Measurements from ENCODE around the gene ASPHD2.

ASPHD2 gene

DNA sequence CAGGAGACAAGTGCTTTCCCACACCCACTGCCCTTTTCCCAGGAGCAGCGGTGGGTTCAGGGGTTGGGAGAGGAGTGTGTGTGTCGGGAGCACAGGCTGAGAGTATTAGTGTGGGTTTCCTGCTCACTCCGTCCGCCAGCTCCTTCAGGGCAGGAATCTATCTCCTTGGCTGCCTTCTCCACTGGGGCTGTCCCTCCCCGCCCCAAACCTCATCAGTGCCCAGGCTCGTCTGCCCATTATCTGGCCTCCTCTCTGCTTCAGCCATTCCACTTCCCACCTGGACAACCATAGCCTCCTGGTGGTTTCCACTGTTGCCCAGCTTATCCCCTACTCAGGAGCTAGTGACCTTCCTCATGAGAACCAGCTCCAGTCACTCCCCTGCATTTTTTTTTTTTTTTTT, 19.9 kb downstream of the ASPHD2 start:
- Histone ChIP-seq H2BK12ac (ENCODE audit: low read length) (no peak overlapping the region), H3K27me3 (ENCODE audit: control insufficient read depth in 3 of 3, insufficient read depth in 3 of 3, low read depth in 1 of 3, low read length in 3 of 3) (no peaks in the 10 kb centered on the region), H3K9ac (ENCODE audit: low read depth, low read length, poor library complexity) (no peak overlapping the region), H2BK15ac (ENCODE audit: low read length) (no peak overlapping the region), H3K9me3 (replicated peaks in 1 of 2; ENCODE audit: control insufficient read depth in 2 of 2, insufficient read depth in 1 of 2, low read depth in 1 of 2, low read length in 2 of 2) (peaks cover 0 to 2% of the 10 kb centered on the region in 2 donors), H2BK120ac (ENCODE audit: low read depth, low read length) (no peak overlapping the region), H3K18ac (ENCODE audit: low read length) (peak overlapping the region; percentile 42), H3K4ac (ENCODE audit: low read length) (no peak overlapping the region), H3K4me2 (ENCODE audit: insufficient read depth, low read length, poor library complexity, severe bottlenecking) (no peak overlapping the region), H3K79me1 (ENCODE audit: low read depth, low read length) (no peaks in the 10 kb centered on the region), H2AK5ac (ENCODE audit: low read depth, low read length) (no peak overlapping the region), H4K91ac (ENCODE audit: low read depth, low read length, poor library complexity) (no peak overlapping the region), H3K4me1 (ENCODE audit: control insufficient read depth in 2 of 2, insufficient read depth in 1 of 2, low read depth in 1 of 2, low read length in 2 of 2) (no peaks in the 10 kb centered on the region), H3K14ac (ENCODE audit: low read length) (no peak overlapping the region), H4K8ac (ENCODE audit: low read depth, low read length) (no peak overlapping the region), H3K4me3 (ENCODE audit: low read length in 2 of 2) (no peak overlapping the region), H3K23ac (ENCODE audit: low read depth, low read length, poor library complexity) (no peak overlapping the region), H2AFZ (ENCODE audit: low read length) (no peak overlapping the region), H3K36me3 (replicated peaks in 1 of 2; ENCODE audit: control insufficient read depth in 2 of 2, insufficient read depth in 2 of 2, low read length in 2 of 2) (peaks cover 21 to 44% of the 10 kb centered on the region in 2 donors), H2BK5ac (ENCODE audit: low read length) (no peak overlapping the region), H3K27ac (replicated peaks; ENCODE audit: low read length) (no peak overlapping the region)
- no peak for DNase-seq (ENCODE audit: low spot score)
- no CpG with 5 or more reads among the region's 6 CpGs for WGBS, 2 donors (ENCODE audit: extremely low coverage in 2 of 2, insufficient read length in 2 of 2, insufficient replicate concordance in 1 of 2)

DNA sequence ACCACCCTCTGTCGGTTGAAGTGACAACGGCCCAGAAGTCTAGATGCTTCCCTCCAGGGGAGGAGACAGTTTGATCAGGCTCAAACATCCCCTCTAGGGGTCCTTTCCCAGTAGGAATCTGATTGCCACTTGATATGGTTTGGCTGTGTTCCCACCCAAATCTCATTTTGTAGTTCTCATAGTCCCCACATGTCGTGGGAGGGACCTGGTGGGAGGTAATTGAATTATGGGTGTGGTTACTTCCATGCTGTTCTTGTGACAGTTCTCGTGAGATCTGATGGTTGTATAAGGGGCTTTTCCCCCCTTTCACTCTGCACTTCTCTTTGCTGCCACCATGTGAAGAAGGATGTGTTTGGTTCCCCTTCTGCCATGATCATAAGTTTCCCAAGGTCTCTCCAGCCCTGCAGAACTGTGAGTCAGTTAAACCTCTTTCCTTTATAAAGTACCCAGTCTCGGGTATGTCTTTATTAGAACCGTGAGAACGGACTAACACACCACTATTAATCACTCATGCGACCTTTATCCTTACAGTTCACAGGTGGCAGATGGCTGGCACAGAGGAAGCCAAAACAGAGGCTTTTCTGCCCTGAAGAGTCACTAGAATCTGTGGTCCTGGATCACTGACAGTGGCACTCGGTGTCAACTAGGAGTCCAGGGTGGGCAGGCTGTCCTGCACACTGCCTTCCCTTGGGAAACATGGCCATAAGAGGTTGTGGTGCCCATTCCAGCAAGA, 21.6 kb downstream of the ASPHD2 start:
- no peaks in the 10 kb centered on the region for H3K79me1 ChIP-seq (ENCODE audit: low read depth, low read length)
- H3K4ac ChIP-seq (ENCODE audit: low read length) = no peak overlapping the region
- no peak overlapping the region for H3K4me2 ChIP-seq (ENCODE audit: insufficient read depth, low read length, poor library complexity, severe bottlenecking)
- H2BK15ac ChIP-seq (ENCODE audit: low read length) = no peak overlapping the region
- no peak overlapping the region for H3K14ac ChIP-seq (ENCODE audit: low read length)
- H3K18ac ChIP-seq (ENCODE audit: low read length) = no peak overlapping the region
- no peak overlapping the region for H2BK5ac ChIP-seq (ENCODE audit: low read length)
- no peaks in the 10 kb centered on the region for H3K27me3 ChIP-seq (ENCODE audit: control insufficient read depth in 3 of 3, insufficient read depth in 3 of 3, low read depth in 1 of 3, low read length in 3 of 3)
- no peak overlapping the region for H2BK12ac ChIP-seq (ENCODE audit: low read length)
- peaks cover 0 to 2% of the 10 kb centered on the region in 2 donors for H3K9me3 ChIP-seq (replicated peaks in 1 of 2; ENCODE audit: control insufficient read depth in 2 of 2, insufficient read depth in 1 of 2, low read depth in 1 of 2, low read length in 2 of 2)
- H2AK5ac ChIP-seq (ENCODE audit: low read depth, low read length) = no peak overlapping the region
- H4K8ac ChIP-seq (ENCODE audit: low read depth, low read length) = no peak overlapping the region
- H3K4me3 ChIP-seq (ENCODE audit: low read length in 2 of 2) = no peak overlapping the region
- no peak overlapping the region for H4K91ac ChIP-seq (ENCODE audit: low read depth, low read length, poor library complexity)
- no peak for DNase-seq (ENCODE audit: low spot score)
- no peaks in the 10 kb centered on the region for H3K4me1 ChIP-seq (ENCODE audit: control insufficient read depth in 2 of 2, insufficient read depth in 1 of 2, low read depth in 1 of 2, low read length in 2 of 2)
- H3K23ac ChIP-seq (ENCODE audit: low read depth, low read length, poor library complexity) = no peak overlapping the region
- no peak overlapping the region for H2BK120ac ChIP-seq (ENCODE audit: low read depth, low read length)
- H3K27ac ChIP-seq (replicated peaks; ENCODE audit: low read length) = no peak overlapping the region
- peaks cover 23 to 49% of the 10 kb centered on the region in 2 donors for H3K36me3 ChIP-seq (replicated peaks in 1 of 2; ENCODE audit: control insufficient read depth in 2 of 2, insufficient read depth in 2 of 2, low read length in 2 of 2)
- H3K9ac ChIP-seq (ENCODE audit: low read depth, low read length, poor library complexity) = no peak overlapping the region
- H2AFZ ChIP-seq (ENCODE audit: low read length) = no peak overlapping the region
- WGBS, 2 donors (ENCODE audit: extremely low coverage in 2 of 2, insufficient read length in 2 of 2, insufficient replicate concordance in 1 of 2) = no CpG with 5 or more reads among the region's 9 CpGs

DNA sequence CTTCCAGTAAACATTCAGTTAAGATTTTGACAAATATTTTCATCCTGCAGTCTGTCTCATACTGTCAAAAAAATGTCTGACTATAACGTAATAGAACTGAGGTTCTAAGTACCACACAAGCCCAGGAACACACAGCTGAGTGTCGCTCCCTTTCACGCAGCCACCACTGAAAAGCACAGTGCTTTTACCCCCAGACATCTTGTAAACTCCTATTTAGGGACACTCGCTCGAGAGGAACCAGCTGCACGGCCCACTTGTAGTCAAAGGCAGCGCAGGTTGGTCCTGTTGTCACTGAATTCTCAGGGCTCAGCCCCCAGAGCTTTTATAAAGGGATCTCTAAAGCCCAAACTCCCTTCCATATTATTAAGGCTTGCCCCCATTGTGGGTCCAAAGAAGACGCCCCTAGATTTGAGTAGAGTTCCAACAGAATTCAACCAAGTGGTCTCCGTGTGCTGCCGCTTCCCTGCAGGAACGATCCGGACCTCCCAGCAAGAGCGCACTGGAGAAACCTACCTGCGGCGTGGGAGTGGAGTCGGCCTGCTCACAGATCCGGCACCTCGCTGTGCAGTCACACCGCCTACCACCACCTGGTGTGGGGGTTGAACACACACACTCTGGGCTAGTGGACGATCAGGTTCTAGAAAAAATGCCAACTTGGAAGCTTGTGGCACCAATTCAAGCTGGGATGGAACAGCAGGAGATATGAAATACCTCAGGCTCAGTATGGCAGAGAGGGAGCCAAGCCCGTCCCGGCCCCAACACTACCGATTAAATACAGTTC, 23.4 kb downstream of the ASPHD2 start:
- Histone ChIP-seq H2BK12ac (ENCODE audit: low read length) (no peak overlapping the region), H2BK5ac (ENCODE audit: low read length) (no peak overlapping the region), H3K9me3 (replicated peaks in 1 of 2; ENCODE audit: control insufficient read depth in 2 of 2, insufficient read depth in 1 of 2, low read depth in 1 of 2, low read length in 2 of 2) (peaks cover 0 to 2% of the 10 kb centered on the region in 2 donors), H3K4me2 (ENCODE audit: insufficient read depth, low read length, poor library complexity, severe bottlenecking) (no peak overlapping the region), H3K14ac (ENCODE audit: low read length) (no peak overlapping the region), H3K4me1 (ENCODE audit: control insufficient read depth in 2 of 2, insufficient read depth in 1 of 2, low read depth in 1 of 2, low read length in 2 of 2) (no peaks in the 10 kb centered on the region), H4K8ac (ENCODE audit: low read depth, low read length) (no peak overlapping the region), H4K91ac (ENCODE audit: low read depth, low read length, poor library complexity) (no peak overlapping the region), H2AK5ac (ENCODE audit: low read depth, low read length) (no peak overlapping the region), H3K27ac (replicated peaks; ENCODE audit: low read length) (no peak overlapping the region), H2AFZ (ENCODE audit: low read length) (no peak overlapping the region), H3K18ac (ENCODE audit: low read length) (no peak overlapping the region), H3K79me1 (ENCODE audit: low read depth, low read length) (no peaks in the 10 kb centered on the region), H3K23ac (ENCODE audit: low read depth, low read length, poor library complexity) (peak overlapping the region; percentile 25), H3K36me3 (replicated peaks in 1 of 2; ENCODE audit: control insufficient read depth in 2 of 2, insufficient read depth in 2 of 2, low read length in 2 of 2) (peaks cover 29 to 67% of the 10 kb centered on the region in 2 donors), H3K4ac (ENCODE audit: low read length) (no peak overlapping the region), H2BK15ac (ENCODE audit: low read length) (no peak overlapping the region), H3K27me3 (ENCODE audit: control insufficient read depth in 3 of 3, insufficient read depth in 3 of 3, low read depth in 1 of 3, low read length in 3 of 3) (no peaks in the 10 kb centered on the region), H2BK120ac (ENCODE audit: low read depth, low read length) (no peak overlapping the region), H3K9ac (ENCODE audit: low read depth, low read length, poor library complexity) (no peak overlapping the region), H3K4me3 (ENCODE audit: low read length in 2 of 2) (no peak overlapping the region)
- DNase-seq (ENCODE audit: low spot score) = no peak
- no CpG with 5 or more reads among the region's 23 CpGs for WGBS, 2 donors (ENCODE audit: extremely low coverage in 2 of 2, insufficient read length in 2 of 2, insufficient replicate concordance in 1 of 2)

DNA sequence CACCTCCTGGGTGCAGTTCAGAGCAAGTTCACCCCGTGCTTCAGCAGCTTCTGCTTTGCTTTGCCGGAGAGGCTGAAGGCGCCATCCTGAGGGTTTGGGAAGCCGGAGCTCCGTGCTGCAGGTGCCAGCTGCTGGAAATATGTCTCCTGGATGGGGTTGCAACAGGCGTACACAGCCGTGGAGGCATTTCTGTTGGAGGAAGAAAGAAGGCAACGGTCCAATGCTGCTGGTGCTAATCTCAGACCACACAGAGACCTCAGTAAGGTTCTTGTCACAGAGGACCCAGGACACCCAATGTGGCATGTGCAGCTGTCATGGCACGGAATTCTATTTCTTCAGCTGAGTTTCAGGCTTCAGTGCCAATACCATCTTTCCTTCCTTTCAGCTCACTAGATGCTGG, 24.2 kb downstream of the ASPHD2 start:
- Histone ChIP-seq H3K14ac (ENCODE audit: low read length) (no peak overlapping the region), H2BK5ac (ENCODE audit: low read length) (no peak overlapping the region), H3K79me1 (ENCODE audit: low read depth, low read length) (no peaks in the 10 kb centered on the region), H3K9ac (ENCODE audit: low read depth, low read length, poor library complexity) (no peak overlapping the region), H2AFZ (ENCODE audit: low read length) (no peak overlapping the region), H4K91ac (ENCODE audit: low read depth, low read length, poor library complexity) (no peak overlapping the region), H3K4me1 (ENCODE audit: control insufficient read depth in 2 of 2, insufficient read depth in 1 of 2, low read depth in 1 of 2, low read length in 2 of 2) (no peaks in the 10 kb centered on the region), H3K4ac (ENCODE audit: low read length) (no peak overlapping the region), H3K4me2 (ENCODE audit: insufficient read depth, low read length, poor library complexity, severe bottlenecking) (no peak overlapping the region), H4K8ac (ENCODE audit: low read depth, low read length) (no peak overlapping the region), H3K4me3 (ENCODE audit: low read length in 2 of 2) (no peak overlapping the region), H3K18ac (ENCODE audit: low read length) (no peak overlapping the region), H2BK120ac (ENCODE audit: low read depth, low read length) (no peak overlapping the region), H2AK5ac (ENCODE audit: low read depth, low read length) (no peak overlapping the region), H2BK12ac (ENCODE audit: low read length) (peak overlapping the region; percentile 18), H3K36me3 (replicated peaks in 1 of 2; ENCODE audit: control insufficient read depth in 2 of 2, insufficient read depth in 2 of 2, low read length in 2 of 2) (peaks cover 35 to 75% of the 10 kb centered on the region in 2 donors), H3K27me3 (ENCODE audit: control insufficient read depth in 3 of 3, insufficient read depth in 3 of 3, low read depth in 1 of 3, low read length in 3 of 3) (no peaks in the 10 kb centered on the region), H3K23ac (ENCODE audit: low read depth, low read length, poor library complexity) (no peak overlapping the region), H3K9me3 (replicated peaks in 1 of 2; ENCODE audit: control insufficient read depth in 2 of 2, insufficient read depth in 1 of 2, low read depth in 1 of 2, low read length in 2 of 2) (peaks cover 0 to 2% of the 10 kb centered on the region in 2 donors), H2BK15ac (ENCODE audit: low read length) (no peak overlapping the region), H3K27ac (replicated peaks; ENCODE audit: low read length) (no peak overlapping the region)
- WGBS, 2 donors (ENCODE audit: extremely low coverage in 2 of 2, insufficient read length in 2 of 2, insufficient replicate concordance in 1 of 2) = no CpG with 5 or more reads among the region's 9 CpGs
- no peak for DNase-seq (ENCODE audit: low spot score)

All from neuronal stem cell (in vitro differentiated cells).